PC-3 (cell line): ENCODE measurements around the gene TAT. TPM values are rescaled to one million over a fixed set of nuclear protein-coding genes. Genes with fewer than 3 reads are reported as not detected.

Experiments
- ATAC-seq: fragments of 200-7000 bp; cut with Tn5 transposase; 2 replicates; pipeline ENCODE4 v1.9.1; 2020; ENCODE audit warnings: mild to moderate bottlenecking, moderate library complexity
- BruUV-seq: library from RNA; stranded (reverse); fragments of 400-500 nt; replicated peaks from 2 replicates; lab custom pipeline; 2021; lab: Mats Ljungman, UMichigan
- CTCF ChIA-PET: fragments of 300-600 bp; sonication (Branson Sonifier 250); formaldehyde crosslinking; loops from one replicate; lab custom pipeline; 2022; ENCODE audit warnings: antibody characterized with exemption; lab: Charles Lee
- POLR2A ChIA-PET: fragments of 300-600 bp; sonication (Branson Sonifier 250); formaldehyde crosslinking; loops from one replicate; lab custom pipeline; 2022; ENCODE audit warnings: antibody characterized with exemption; ENCODE audit not compliant: unreplicated experiment; lab: Charles Lee
- DNase-seq: peaks from one replicate; pipeline ENCODE4 v3.0.0-alpha.2; 2015
- H2AFZ ChIP-seq: fragments of 300-600 bp; sonication (generic); 2 replicates; pipeline ENCODE4 v1.6.0; 2016; ENCODE audit warnings: antibody characterized with exemption, low read length
- H3F3A ChIP-seq: fragments of 300-600 bp; sonication (generic); one replicate; pipeline ENCODE4 v1.6.0; 2017; ENCODE audit warnings: antibody characterized with exemption, low read length, control low read depth, mild to moderate bottlenecking; ENCODE audit not compliant: unreplicated experiment
- H3K27ac ChIP-seq: fragments of 300-600 bp; sonication (generic); 2 replicates; pipeline ENCODE4 v1.5.1; 2016; ENCODE audit warnings: mild to moderate bottlenecking, low read length
- H3K27me3 ChIP-seq: fragments of 300-600 bp; sonication (generic); 2 replicates; pipeline ENCODE4 v1.6.1; 2016; ENCODE audit warnings: low read length, mixed read lengths
- H3K36me3 ChIP-seq: fragments of 300-600 bp; sonication (generic); 2 replicates; pipeline ENCODE4 v1.6.1; 2016; ENCODE audit warnings: low read depth, mixed run types, low read length, mixed read lengths
- H3K4me1 ChIP-seq: fragments of 300-600 bp; sonication (generic); 2 replicates; pipeline ENCODE4 v1.5.1; 2016; ENCODE audit warnings: low read length; ENCODE audit not compliant: insufficient read depth
- H3K4me2 ChIP-seq: fragments of 300-600 bp; sonication (generic); 2 replicates; pipeline ENCODE4 v1.6.0; 2016; ENCODE audit warnings: low read length
- H3K4me3 ChIP-seq: fragments of 300-600 bp; sonication (generic); 2 replicates; pipeline ENCODE4 v1.5.1; 2016; ENCODE audit warnings: mild to moderate bottlenecking, low read length, mixed read lengths
- H3K79me2 ChIP-seq: fragments of 300-600 bp; sonication (generic); 2 replicates; pipeline ENCODE4 v1.6.1; 2017; ENCODE audit warnings: low read length, mixed read lengths
- H3K9ac ChIP-seq: fragments of 300-600 bp; sonication (generic); 2 replicates; pipeline ENCODE4 v1.6.0; 2016; ENCODE audit warnings: mild to moderate bottlenecking, low read length
- H3K9me2 ChIP-seq: fragments of 300-600 bp; sonication (generic); replicated peaks from 2 replicates; pipeline ENCODE4 v1.6.1; 2016; ENCODE audit warnings: mixed run types, low read length, mixed read lengths
- H3K9me3 ChIP-seq: fragments of 300-600 bp; sonication (generic); 2 replicates; pipeline ENCODE4 v1.6.1; 2016; ENCODE audit warnings: low read length, mixed read lengths
- H4K20me1 ChIP-seq: fragments of 300-600 bp; sonication (generic); 2 replicates; pipeline ENCODE4 v1.6.1; 2016; ENCODE audit warnings: low read length, mixed read lengths
- EZH2 ChIP-seq: fragments of 300-600 bp; sonication (generic); IDR thresholded peaks from one replicate; pipeline ENCODE4 v1.6.1; 2017; ENCODE audit warnings: antibody characterized with exemption, mild to moderate bottlenecking, low read length; ENCODE audit not compliant: unreplicated experiment
- EZH2phosphoT487 ChIP-seq: fragments of 300-600 bp; sonication (generic); IDR thresholded peaks from 2 replicates; pipeline ENCODE4 v1.6.1; 2018; ENCODE audit warnings: mild to moderate bottlenecking, antibody characterized with exemption, low read length, borderline replicate concordance
- intact Hi-C: fragments of 100-400 bp; cut with micrococcal nuclease; formaldehyde crosslinking; loops from 2 replicates; pipeline ENCODE4 v1.9.0; 2023
- total RNA-seq: library from RNA; depleted of rRNA; stranded (reverse); fragments of >200 nt; gene quantifications from 2 replicates; pipeline ENCODE4 v1.2.3, GENCODE V29; 2014
- TF ChIP-seq, protein P1 (sequence below): fragments of 300-600 bp; sonication (generic); conservative IDR thresholded peaks from 2 replicates; pipeline ENCODE4 v1.5.1; 2017; ENCODE audit warnings: antibody characterized with exemption, low read depth, mild to moderate bottlenecking, low read length

The TAT gene
- total RNA-seq, 1 experiment from 2014 or later = not detected

DNA sequence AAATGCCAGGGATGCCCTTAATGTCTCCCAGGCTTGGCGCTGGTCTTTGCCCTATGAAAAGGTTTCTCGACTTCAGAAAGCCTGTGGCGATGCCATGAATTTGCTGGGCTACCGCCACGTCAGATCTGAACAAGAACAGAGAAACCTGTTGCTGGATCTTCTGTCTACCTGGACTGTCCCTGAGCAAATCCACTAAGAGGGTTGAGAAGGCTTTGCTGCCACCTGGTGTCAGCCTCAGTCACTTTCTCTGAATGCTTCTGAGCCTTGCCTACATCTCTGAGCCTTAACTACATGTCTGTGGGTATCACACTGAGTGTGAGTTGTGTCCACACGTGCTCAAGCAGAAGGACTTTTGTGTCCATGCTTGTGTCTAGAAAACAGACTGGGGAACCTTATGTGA is 39.2 kb downstream of the TAT start:
- Histone ChIP-seq H3K9me2 (no peaks in the 10 kb centered on the region), H3K79me2 (no peaks in the 10 kb centered on the region), H3K9me3 (no peaks in the 10 kb centered on the region), H3K4me1 (no peaks in the 10 kb centered on the region), H3K27ac (no peak overlapping the region), H2AFZ (no peak overlapping the region), H3K27me3 (no peaks in the 10 kb centered on the region), H3K4me3 (no peak overlapping the region), H3F3A (no peaks in the 10 kb centered on the region), H3K9ac (no peak overlapping the region), H3K36me3 (no peaks in the 10 kb centered on the region), H3K4me2 (no peak overlapping the region), H4K20me1 (no peaks in the 10 kb centered on the region)
- BruUV-seq = no TSS peak
- ChIA-PET CTCF (no interaction called here), POLR2A (no interaction called here)
- intact Hi-C loops = loop anchor here (1.0 to 5.0 kb wide), 2 partner anchors 35 to 74 kb away; no protein-coding TSS in a partner anchor
- DNase-seq (peak; percentile 63), ATAC-seq (peak; percentile 80)
- no peak for TF ChIP-seq EZH2
- TF ChIP-seq, protein P1, sequence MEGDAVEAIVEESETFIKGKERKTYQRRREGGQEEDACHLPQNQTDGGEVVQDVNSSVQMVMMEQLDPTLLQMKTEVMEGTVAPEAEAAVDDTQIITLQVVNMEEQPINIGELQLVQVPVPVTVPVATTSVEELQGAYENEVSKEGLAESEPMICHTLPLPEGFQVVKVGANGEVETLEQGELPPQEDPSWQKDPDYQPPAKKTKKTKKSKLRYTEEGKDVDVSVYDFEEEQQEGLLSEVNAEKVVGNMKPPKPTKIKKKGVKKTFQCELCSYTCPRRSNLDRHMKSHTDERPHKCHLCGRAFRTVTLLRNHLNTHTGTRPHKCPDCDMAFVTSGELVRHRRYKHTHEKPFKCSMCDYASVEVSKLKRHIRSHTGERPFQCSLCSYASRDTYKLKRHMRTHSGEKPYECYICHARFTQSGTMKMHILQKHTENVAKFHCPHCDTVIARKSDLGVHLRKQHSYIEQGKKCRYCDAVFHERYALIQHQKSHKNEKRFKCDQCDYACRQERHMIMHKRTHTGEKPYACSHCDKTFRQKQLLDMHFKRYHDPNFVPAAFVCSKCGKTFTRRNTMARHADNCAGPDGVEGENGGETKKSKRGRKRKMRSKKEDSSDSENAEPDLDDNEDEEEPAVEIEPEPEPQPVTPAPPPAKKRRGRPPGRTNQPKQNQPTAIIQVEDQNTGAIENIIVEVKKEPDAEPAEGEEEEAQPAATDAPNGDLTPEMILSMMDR = peak; percentile 61
- TF ChIP-seq EZH2phosphoT487 = no peak

DNA sequence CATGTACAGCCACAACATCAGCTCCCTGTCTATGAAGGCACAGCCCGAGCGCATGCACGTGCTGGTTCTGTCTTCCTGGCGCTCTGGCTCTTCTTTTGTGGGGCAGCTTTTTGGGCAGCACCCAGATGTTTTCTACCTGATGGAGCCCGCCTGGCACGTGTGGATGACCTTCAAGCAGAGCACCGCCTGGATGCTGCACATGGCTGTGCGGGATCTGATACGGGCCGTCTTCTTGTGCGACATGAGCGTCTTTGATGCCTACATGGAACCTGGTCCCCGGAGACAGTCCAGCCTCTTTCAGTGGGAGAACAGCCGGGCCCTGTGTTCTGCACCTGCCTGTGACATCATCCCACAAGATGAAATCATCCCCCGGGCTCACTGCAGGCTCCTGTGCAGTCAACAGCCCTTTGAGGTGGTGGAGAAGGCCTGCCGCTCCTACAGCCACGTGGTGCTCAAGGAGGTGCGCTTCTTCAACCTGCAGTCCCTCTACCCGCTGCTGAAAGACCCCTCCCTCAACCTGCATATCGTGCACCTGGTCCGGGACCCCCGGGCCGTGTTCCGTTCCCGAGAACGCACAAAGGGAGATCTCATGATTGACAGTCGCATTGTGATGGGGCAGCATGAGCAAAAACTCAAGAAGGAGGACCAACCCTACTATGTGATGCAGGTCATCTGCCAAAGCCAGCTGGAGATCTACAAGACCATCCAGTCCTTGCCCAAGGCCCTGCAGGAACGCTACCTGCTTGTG is 40.0 kb downstream of the TAT start:
- Histone ChIP-seq H3K79me2 (no peaks in the 10 kb centered on the region), H3K36me3 (no peaks in the 10 kb centered on the region), H3K27me3 (no peaks in the 10 kb centered on the region), H3K9ac (no peak overlapping the region), H2AFZ (no peak overlapping the region), H3K9me2 (no peaks in the 10 kb centered on the region), H3K9me3 (no peaks in the 10 kb centered on the region), H3K4me3 (no peak overlapping the region), H3K4me2 (no peak overlapping the region), H3K4me1 (no peaks in the 10 kb centered on the region), H3K27ac (no peak overlapping the region), H4K20me1 (no peaks in the 10 kb centered on the region), H3F3A (no peaks in the 10 kb centered on the region)
- intact Hi-C loops = loop anchor here (1.0 to 5.0 kb wide), 2 partner anchors 35 to 74 kb away; no protein-coding TSS in a partner anchor
- DNase-seq = no peak
- TF ChIP-seq, protein P1 = no peak
- TF ChIP-seq EZH2 (no peak), EZH2phosphoT487 (no peak)
- ChIA-PET POLR2A (no interaction called here), CTCF (no interaction called here)
- no peak for ATAC-seq
- no TSS peak for BruUV-seq

DNA sequence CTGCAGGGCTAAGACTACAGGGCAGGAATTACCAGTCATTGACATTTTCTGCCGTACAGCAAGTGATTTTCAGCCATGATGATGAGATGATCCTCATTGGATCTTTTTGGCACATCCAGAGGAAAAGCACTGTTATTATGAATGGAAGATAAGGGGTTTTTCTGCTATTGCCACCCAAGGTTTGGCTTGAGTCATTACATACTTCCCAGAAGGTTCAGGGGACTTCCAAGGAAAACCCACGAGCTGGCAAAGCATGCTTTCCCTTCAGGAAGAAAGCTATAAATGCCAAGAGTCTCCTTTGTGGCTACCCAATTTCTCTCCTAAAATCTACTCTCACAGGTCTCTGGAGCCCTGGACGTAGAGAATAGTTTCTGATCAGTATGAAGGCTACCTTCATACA is 44.5 kb downstream of the TAT start:
- Histone ChIP-seq H3K79me2 (no peaks in the 10 kb centered on the region), H3K27me3 (peaks cover 4% of the 10 kb centered on the region; the same call in 1 of the 2 replicates), H4K20me1 (no peaks in the 10 kb centered on the region), H3K27ac (no peak overlapping the region), H3K4me1 (no peaks in the 10 kb centered on the region), H3K9ac (no peak overlapping the region), H2AFZ (no peak overlapping the region), H3K9me2 (no peaks in the 10 kb centered on the region), H3K36me3 (no peaks in the 10 kb centered on the region), H3K9me3 (no peaks in the 10 kb centered on the region), H3K4me2 (no peak overlapping the region), H3K4me3 (no peak overlapping the region), H3F3A (no peaks in the 10 kb centered on the region)
- ChIA-PET POLR2A (no interaction called here), CTCF (no interaction called here)
- intact Hi-C loops = no loop called here
- no peak for DNase-seq
- TF ChIP-seq, protein P1 = no peak
- TF ChIP-seq EZH2phosphoT487 = no peak
- TF ChIP-seq EZH2 = no peak
- BruUV-seq = no TSS peak
- no peak for ATAC-seq
